GM20000 (cell line): Measurements from ENCODE around the gene CPNE4.

Experiments used
- DNase-seq: peaks from one replicate; pipeline ENCODE4 v3.0.0; 2012; ENCODE audit warnings: low spot score
- TF ChIP-seq, protein P1 (sequence below): IDR thresholded peaks from 2 replicates; pipeline ENCODE4 v1.5.1; 2012; ENCODE audit warnings: mild to moderate bottlenecking, control low read depth; ENCODE audit errors: extremely low read depth, missing control alignments

CPNE4 gene

DNA sequence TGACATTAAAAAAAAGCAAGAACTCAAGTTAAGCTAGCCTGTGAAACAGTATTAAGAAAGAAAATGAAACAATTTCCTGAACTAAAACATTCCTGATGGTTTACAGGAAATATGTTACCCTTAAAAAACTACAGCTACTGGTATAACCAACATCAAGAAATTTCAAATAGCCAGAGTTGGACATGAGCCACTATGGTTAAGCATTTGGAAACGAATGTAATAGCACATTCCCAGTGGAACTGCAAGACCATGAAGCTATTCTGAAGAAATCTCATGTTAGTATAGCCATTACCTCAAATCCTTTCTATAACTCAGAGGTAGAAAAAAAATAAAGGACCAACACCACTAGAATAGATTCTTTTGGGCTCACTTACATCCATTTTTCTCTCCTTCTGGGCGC is 30.2 kb downstream of the CPNE4 start:
- TF ChIP-seq, protein P1, sequence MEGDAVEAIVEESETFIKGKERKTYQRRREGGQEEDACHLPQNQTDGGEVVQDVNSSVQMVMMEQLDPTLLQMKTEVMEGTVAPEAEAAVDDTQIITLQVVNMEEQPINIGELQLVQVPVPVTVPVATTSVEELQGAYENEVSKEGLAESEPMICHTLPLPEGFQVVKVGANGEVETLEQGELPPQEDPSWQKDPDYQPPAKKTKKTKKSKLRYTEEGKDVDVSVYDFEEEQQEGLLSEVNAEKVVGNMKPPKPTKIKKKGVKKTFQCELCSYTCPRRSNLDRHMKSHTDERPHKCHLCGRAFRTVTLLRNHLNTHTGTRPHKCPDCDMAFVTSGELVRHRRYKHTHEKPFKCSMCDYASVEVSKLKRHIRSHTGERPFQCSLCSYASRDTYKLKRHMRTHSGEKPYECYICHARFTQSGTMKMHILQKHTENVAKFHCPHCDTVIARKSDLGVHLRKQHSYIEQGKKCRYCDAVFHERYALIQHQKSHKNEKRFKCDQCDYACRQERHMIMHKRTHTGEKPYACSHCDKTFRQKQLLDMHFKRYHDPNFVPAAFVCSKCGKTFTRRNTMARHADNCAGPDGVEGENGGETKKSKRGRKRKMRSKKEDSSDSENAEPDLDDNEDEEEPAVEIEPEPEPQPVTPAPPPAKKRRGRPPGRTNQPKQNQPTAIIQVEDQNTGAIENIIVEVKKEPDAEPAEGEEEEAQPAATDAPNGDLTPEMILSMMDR: no peak
- no peak for DNase-seq

DNA sequence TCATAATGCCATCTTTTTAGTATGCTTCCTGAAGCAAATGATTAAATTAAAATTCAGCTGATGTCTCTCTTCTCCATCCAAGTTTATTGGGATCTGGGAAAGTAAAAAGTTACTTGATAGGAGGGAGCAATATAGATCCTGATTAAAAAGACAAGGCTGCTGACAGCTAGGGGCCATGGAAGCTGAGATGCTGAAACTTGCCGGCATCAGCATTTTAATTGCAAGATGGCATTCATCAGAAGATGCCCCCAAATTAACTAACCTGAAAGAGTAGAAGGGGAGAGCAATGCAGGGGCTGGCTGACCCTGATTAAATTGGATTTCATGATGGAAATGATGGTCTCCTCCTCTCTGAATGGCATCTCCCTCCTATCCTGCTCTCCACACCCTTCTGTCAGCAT is 31.1 kb downstream of the CPNE4 start:
- TF ChIP-seq, protein P1: no peak
- DNase-seq: no peak

DNA sequence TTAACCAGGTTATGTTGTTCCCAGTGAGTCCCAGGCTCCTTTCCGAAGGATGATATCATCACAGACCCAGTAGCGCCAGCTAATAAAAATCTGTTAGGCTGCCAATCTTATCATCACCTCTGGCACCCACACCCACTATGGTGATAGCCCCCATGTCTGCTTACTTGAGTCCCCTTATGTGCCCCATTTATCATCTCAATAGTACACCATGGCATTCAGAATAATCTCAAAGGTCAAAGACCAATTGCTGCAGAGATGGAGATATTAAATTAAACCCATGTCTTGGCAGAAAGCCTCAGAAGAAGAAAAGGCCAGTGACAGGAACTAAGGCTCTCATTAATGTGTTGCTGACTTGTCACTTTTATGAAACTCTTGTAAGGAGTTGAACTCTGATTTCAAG is 32.8 kb downstream of the CPNE4 start:
- no peak for DNase-seq
- TF ChIP-seq, protein P1: no peak

DNA sequence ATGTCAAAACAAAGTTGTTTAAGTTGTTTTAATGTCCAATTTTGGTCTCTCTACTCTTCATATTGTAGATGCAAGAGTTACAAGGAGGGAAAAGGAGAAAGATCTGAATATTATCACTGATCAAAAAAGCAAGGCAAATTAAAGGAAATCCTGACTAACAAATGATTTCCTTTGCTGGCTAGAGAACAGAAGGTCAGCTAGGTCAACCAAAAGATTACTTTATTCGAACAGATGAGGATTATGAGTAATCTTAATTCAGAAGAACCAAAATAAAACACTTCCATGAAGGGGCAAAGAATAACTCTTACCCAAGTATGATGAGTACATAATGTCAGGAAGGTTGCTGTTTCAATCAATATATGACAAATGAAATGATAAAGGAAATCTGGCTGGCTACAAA is 33.8 kb downstream of the CPNE4 start:
- DNase-seq: no peak
- TF ChIP-seq, protein P1: no peak

DNA sequence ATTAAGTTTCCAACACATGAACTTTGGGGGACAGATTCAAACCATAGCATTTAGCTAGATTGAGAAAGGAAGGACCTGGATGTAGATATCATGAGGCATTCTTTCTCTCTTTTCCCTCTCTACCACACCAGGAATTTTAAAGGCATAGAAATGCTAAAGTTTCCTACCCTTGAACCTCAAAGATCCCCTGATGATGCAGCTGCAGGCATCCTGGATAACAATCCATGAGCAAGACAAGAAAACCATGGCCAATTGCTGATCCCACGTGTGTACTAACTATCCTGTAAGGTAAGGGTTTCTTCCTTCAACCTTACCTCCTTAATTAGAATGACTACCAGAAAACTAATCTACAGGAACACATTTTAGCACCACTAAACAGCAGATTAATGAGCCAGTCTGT is 36.8 kb downstream of the CPNE4 start:
- TF ChIP-seq, protein P1: no peak
- no peak for DNase-seq

DNA sequence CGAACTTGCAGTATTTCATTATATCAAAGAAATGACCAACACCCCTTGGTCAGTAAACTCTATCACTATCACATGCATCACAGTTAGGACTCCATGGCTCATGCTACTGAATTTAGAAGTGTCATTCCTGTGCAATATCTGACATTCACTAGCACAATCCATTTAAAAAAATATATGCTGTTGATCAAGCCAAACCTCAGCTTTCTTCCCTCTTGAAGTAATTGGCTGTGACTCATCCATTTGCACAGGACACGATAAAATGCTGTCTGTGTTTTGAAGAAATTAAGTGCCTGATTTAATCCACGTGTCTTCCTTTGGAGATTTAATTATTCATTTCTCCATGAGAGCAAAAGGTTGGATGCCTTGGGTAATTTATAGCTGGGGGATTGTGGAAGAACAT is 38.9 kb downstream of the CPNE4 start:
- no peak for DNase-seq
- TF ChIP-seq, protein P1: no peak

DNA sequence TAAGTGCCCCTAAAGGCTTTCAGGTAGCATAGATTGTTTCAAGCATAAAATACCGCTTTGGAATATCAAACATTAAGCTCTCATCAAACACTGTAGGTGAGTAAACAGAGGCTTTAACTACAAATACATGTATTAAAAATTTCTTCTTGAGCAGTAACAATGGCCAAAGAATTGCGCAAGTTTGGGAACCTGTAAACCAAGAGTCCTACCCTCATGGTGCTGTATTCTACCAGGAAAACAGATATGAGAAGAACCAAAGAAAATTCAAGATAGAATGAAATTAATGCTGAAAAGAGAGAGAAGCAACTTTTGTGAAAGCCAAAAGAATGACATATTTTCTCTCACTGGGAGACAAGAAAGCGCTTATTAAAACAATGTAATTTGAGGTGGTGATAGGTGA is 45.5 kb downstream of the CPNE4 start:
- TF ChIP-seq, protein P1: no peak

DNA sequence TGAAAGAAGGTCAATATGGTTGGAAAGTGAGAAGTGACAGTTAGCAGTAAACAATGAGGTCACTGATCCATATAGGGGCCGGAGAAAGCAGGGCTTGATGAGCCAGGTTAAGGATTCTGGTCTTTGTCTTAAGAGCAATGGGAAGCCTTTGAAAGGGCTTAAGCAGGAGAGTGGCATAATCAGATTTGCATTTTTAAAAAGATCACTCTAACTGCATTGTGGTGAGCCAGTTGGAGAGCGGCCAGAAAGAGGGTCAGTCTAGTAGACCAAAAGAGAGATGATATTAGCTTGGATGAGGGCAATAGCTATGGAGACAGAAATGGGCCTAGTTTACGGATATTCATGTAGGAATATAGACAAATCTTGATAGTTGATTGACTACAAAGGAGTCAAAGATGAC is 46.6 kb downstream of the CPNE4 start:
- no peak for DNase-seq
- TF ChIP-seq, protein P1: no peak

More for the DNA sequence above, 45.5 kb downstream of the CPNE4 start:
- DNase-seq: no peak
